ENCODE data around the gene SERPINA4.
A peak's percentile ranks its signal among the peaks of the same experiment; 100 is the strongest.
"Not testable (repeated sequence)": the region's sequence is repeated elsewhere in the genome, so short reads cannot be mapped to it uniquely, and the experiment has no call there.

The SERPINA4 gene

GRCh38 chr14:94569381-94570001 lies 8.2 kb downstream of the SERPINA4 start:
- DNase-seq (ENCODE audit: low read depth), result no peak

DNA sequence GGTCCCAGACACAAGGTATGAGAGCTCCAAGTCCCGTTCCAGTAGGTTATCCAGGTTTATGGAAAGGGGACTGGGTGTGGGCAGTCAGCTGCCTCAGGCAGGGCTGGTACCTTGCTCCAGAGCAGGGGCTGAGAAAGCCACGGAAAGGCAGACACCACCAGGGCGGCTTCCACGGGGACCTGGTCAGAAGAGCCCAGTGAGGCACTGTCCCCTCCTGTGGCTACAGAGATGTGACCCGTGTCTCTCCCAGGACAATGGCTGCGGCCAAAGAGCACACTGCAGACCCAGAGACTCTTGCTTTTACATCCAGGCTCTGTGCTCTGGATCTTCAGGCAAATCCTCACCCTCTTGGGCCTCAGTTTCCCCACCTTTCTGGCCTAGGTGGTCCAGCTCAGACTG lies 8.8 kb downstream of the SERPINA4 start:
- DNase-seq (ENCODE audit: low read depth), result no peak

GRCh38 chr14:94570440-94570839 lies 9.2 kb downstream of the SERPINA4 start:
- DNase-seq (ENCODE audit: low read depth), result no peak

- DNase-seq (ENCODE audit: low read depth), result peak; percentile 31
Measured at GRCh38 chr14:94571395-94571794, 10.2 kb downstream of the SERPINA4 start.

- DNase-seq (ENCODE audit: low read depth), result peak; percentile 71
Measured at GRCh38 chr14:94571950-94572349, 10.7 kb downstream of the SERPINA4 start.

DNA sequence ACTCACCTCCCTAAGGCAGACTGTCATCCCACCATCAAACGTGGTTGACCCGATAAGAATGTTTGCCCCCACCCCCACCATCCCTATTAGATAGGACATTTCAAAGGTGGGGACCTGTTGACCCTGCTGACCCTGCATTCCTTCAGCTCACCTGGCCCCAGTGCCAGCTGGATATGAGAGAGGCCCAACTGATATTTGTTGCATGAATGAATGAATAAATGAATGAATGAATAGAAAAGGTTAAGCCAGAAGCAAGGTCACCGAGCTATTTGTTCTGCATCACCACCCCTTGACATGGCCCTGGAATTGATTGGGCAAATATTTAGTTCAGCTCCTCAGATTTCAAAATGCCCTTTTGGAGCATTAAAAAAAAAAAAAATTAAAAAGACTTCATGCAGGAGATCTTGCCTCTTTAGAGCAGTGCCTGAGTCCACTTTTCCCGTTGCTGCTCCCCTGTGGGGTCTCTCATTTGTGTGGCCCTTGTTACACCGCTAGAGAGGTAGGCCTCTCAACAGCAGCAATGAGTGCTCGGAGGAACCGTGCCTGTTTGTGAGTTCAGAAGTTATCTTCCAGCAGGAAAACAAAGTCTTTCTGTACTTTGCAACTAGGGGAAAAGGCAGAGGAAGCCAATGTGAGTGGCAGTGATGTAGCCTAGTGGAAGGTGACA lies 11.5 kb downstream of the SERPINA4 start:
- no peak for DNase-seq (ENCODE audit: low read depth)

GRCh38 chr14:94573475-94574277 lies 12.4 kb downstream of the SERPINA4 start:
- no peak for DNase-seq (ENCODE audit: low read depth)

DNA sequence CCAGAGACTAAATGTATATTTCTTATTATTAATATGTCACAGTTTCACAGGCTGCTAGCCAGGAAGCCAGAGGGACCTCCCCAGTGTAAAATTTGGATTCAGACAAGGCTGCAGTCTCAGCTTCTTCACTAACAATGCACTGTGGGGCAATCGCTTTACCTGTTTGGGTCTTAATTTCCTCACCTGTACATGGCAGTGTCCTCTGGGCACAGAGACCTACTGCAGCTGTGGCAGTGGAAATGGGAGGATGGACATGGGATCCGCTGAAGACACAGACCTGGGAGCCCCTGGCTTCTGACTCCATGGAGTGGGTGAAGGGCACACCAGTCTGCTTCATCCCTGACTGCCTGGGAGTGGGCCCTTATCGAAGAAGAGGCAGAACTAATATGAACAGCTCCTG lies 13.1 kb downstream of the SERPINA4 start:
- no peak for DNase-seq (ENCODE audit: low read depth)

DNA sequence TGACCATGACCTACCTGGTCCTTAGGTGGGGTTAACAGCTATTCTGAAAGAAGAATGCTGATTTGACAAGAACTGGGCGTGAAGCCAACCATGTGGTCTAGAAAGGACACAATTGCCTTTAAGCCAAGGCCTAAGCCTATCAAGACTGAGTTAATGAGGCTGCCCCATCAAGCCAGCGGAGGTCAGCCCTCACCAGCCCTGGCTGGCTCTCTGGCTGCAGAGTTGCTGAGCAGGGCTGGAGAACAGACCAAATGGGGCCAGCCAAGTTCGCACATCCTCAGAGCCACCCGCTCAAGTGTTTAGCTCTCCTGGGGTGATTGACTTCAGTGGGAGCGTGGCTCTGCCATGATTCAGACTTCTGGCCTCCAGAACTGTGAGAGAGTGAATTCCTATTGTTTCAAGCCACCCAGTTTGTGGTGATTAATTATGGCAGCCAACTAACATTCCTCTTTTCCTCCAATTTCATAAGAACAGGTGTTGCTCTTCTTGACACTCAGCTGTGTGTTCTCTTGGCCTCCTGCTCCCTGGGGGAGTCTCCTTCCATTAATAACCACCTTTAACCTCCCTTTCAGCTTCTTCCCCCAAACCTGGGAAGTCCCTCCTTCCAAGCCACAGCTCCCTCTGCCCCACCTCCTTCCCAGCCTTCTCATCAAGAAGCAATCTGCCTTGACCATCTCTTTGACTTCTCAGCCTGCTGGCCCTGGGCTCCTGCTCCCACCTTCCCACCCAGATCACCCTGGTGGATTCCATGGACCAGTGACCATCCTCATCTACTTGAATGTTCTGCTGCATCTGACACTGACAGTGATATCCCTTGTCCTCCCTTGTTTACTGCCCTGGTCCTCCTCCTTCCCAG lies 14.7 kb downstream of the SERPINA4 start:
- no peak for DNase-seq (ENCODE audit: low read depth)

DNA sequence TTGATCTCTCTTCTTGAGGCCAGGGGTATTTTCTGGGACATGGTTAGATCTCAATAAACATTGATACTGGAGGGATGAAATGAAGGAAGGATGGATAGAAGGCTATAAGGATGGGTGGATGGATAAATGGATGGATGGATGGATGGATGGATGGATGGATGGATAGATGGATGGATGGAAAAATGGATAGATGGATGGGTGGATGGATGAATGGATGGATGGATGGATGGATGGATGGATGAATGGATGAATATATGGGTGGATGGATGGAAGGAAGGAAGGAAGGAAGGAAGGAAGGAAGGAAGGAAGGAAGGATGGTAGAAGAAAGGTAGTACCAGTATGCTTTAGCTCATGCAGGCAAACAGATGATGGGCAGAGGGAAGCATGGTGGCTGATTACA lies 16.2 kb downstream of the SERPINA4 start:
- not testable (repeated sequence) for DNase-seq (ENCODE audit: low read depth)

- no peak for DNase-seq (ENCODE audit: low read depth)
Measured at GRCh38 chr14:94578712-94579111, 17.5 kb downstream of the SERPINA4 start.

DNA sequence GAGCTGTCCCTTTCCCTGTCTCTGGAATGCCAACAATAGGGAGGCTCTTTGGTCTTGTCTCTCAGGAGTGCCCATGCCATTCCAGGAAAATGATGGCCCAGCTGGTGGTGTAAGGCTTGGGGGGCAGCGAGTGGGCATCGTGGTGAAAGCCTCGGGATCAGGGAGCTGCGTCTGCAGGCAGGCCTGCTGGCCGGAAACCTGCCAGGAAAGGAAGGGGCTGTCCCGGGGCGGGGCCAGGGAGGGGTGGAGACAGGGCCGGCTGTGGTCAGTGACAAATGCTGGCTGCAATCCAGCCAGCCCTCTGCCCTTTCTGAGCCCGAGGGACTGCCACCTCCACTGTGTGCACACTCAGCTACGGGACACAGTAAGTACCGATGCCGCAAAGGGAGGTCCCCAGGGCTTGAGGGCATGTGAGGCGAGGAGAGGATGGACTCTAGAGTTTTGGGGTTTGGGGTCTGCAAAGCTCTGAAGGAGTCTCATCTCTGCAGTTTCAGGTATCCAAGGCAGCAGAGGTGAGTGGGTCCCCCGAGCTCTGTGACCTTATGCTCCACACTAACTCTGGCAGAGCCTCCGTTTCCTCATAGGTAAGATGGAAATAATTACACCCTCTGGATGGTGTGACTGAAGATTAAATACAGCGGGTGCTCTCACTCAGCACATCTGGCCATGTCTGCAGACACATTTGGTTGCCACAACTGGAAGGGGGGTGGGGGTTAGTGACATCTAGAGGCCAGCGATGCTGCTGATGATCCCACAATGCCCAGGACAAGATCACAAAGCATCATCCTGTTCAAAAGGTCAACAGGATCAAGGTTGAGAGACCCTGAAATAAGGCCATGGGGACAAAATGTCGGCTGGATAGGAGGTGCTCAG lies 20.1 kb downstream of the SERPINA4 start, which contains the start of gene SERPINA5:
Gene SERPINA5, plus strand, starts transcription at position 300 of the 873 bp plus-strand sequence. CDS start 5,937 bp downstream, outside the sequence.
- DNase-seq (ENCODE audit: low read depth), result no peak

- DNase-seq (ENCODE audit: low read depth), result no peak
Measured at GRCh38 chr14:94582199-94582750, 21.0 kb downstream of the SERPINA4 start.

DNA sequence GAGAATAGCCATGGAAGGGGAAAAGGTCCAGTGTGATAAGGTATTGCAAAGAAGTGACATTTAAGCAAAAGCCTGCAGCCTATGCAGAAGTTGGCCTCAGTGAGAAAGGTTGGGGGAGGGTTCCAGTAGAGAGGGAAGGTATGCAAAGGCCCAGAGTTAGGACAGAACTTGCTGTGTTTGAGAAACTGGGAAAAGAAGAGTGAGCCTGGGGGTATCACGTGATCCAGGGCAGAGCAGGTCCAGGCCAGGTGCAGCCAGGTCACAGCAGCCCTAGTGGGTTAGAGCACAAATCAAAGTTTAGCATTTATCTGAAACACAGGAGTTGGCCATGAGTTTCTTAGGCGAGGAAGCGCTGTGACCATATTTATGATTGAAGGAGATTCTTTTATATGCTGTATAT lies 21.6 kb downstream of the SERPINA4 start:
- no peak for DNase-seq (ENCODE audit: low read depth)

DNA sequence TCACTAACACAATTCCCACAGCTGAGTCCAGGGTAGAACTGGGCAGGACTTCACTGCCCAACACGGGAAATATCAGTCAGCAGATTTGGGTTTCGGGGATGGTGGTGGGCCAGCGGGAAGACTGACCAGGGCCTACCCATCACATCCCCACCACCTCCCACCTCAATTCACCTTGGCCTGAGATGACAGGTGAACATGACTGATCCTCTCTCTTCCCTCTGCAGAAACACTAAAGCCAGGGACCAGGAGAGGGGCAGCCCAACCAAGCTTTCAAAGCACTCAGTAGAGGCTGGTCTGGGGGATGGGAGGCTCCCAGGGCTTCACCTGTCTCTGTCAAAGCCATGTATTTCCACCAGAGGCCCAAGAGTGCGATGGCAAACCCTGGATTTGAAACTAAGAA lies 22.3 kb downstream of the SERPINA4 start:
- no peak for DNase-seq (ENCODE audit: low read depth)

- DNase-seq (ENCODE audit: low read depth), result no peak
Measured at GRCh38 chr14:94584591-94585280, 23.5 kb downstream of the SERPINA4 start.

DNA sequence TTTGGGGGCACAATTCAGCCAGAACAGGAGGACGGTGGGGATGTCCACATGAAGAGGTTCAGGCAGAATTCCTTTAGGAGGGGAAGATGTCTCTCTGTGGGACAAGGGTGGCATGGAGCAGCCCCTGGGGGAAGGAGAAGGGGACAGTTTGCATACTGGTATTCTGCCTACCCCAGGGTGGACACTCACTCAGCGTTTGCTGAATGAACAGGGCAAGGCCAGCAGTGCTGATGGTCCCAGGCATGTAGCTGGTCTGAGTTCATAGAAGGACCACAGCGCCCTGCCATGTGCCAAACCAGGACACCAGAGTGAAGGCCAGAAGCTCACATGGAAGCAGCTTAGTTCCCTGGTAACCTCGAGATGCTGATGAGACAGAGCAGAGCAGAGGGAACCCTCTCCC lies 25.4 kb downstream of the SERPINA4 start:
- no peak for DNase-seq (ENCODE audit: low read depth)

DNA sequence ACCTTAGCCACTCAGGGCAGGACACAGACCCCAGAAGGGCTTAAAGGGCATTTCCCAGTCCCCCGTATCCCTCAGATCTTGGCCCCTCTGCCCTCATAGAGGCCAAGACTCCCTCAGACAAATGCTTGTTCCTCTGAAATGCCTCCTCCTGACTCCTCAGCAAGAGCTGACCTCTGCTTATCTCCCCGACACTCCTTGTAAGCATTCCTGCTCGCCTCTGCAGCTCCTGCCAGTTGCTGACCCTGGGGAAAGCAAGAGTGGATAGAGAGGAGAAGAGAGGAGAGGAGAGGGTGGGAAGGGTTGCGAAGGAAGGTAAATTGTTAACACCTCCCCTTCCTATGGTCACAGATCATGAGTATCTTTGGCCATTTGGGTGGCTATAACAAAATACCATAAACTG lies 27.1 kb downstream of the SERPINA4 start:
- DNase-seq (ENCODE audit: low read depth), result no peak

DNA sequence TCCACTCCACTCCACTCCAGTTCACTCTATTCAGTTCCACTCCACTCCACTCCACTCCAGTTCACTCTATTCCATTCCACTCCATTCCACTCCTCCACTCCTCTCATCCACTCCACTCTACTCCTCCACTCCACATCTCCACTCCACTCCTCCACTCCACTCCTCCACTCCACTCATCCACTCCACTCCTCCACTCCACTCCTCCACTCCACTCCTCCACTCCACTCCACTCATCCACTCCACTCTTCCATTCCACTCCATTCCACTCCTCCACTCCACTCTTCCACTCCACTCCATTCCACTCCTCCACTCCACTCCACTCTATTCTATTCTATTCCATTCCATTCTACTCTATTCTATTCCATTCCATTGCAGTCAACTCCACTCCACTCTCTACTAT lies 29.8 kb downstream of the SERPINA4 start:
- no peak for DNase-seq (ENCODE audit: low read depth)

DNA sequence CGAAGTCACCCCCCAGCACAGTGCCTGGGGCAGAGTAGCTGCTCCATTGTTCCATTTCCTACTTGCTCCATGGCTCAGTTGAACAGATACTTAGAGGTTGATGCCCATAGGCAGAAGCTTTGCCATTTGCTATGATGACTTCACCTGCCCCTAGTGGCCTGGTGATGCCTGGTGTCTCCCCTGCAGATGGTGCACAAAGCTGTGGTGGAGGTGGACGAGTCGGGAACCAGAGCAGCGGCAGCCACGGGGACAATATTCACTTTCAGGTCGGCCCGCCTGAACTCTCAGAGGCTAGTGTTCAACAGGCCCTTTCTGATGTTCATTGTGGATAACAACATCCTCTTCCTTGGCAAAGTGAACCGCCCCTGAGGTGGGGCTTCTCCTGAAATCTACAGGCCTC lies 30.6 kb downstream of the SERPINA4 start:
- no peak for DNase-seq (ENCODE audit: low read depth)

Data from stromal cell of bone marrow (primary cell).